MV-4-11 (cell line): Measurements from ENCODE around the gene SPEM1.
A peak's percentile ranks its signal among the peaks of the same experiment; 100 is the strongest.

Source experiments
- DNase-seq: peaks from one replicate; lab custom pipeline; 2025; lab: John Stamatoyannopoulos, UW

The SPEM1 gene, protein sequence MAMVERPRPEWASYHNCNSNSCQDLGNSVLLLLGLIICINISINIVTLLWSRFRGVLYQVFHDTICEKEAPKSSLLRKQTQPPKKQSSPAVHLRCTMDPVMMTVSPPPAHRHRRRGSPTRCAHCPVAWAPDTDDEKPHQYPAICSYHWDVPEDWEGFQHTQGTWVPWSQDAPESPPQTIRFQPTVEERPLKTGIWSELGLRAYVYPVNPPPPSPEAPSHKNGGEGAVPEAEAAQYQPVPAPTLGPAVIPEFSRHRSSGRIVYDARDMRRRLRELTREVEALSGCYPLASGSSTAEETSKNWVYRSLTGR

DNA sequence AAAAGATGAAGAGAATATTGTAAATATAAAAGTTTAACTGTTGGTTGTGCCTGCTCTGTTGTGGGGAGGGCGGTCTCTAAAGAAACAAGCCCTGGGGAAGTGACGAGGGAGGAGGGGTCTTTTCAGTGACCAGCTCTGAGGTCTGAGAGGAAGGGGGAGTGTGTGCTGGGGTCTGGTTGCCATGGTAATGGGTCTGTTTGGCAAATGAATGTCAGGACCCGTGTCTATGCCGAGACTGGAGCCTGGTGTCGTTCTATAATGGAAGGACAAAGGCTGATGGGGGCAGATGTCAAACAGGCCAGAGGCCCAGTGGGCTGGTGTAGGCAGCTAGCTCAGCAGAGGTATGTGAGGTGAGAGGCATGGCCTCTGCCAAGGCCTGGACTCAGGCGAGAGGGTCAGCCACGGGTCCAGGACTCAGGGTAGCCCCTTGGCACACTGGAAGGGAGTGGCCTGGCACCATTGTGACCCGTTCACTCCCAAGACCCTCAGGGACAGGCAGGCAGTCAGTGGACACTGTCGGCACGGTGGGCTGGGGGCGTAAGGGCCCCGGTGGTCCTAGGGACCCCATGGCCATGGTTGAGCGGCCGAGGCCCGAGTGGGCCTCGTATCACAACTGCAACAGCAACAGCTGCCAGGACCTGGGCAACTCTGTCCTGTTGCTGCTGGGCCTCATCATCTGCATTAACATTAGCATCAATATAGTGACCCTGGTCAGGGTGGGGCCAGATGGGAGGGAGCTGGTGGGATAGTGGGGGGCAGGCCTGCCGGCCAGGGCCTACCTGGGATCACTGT lies at the start of gene SPEM1:
Gene SPEM1, plus strand, starts transcription at position 506 of the 792 bp plus-strand sequence. Its CDS starts 61 bp downstream, at position 567.
- DNase-seq, result no peak

DNA sequence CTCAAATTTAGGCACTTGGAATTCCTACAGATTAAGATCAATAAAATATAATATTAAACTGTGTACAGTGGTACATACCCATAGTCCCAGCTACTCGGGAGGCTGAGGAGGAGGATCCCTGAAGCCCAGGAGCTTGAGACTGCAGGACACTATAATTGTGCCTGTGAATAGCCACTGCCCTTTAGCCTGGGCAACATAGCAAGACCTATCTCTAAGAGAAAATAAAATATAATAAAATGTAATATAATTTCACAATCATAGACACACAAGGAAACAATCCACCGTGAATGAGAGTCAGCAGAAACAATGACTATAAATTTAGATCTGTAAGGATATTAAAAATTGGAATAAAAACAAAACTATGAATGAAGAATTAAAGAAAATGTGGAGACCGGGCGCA lies 49.3 kb upstream of the SPEM1 start:
- DNase-seq, result no peak

DNA sequence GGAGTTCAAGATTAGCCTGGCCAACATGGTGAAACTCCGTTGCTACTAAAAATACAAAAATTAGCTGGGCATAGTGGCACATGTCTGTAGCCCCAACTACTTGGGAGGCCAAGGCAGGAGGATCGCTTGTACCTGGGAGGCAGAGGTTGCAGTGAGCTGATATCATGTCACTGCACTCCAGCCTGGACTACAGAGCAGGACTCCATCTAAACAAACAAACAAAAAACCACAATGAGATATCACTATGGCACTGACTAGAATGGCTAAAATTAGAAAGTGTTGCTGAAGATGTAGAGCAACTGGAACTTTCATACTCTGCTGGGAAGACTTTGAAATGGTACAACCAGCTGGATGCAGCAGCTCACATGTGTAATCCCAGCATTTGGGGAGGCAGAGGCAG lies 45.8 kb upstream of the SPEM1 start:
- DNase-seq, result no peak

DNA sequence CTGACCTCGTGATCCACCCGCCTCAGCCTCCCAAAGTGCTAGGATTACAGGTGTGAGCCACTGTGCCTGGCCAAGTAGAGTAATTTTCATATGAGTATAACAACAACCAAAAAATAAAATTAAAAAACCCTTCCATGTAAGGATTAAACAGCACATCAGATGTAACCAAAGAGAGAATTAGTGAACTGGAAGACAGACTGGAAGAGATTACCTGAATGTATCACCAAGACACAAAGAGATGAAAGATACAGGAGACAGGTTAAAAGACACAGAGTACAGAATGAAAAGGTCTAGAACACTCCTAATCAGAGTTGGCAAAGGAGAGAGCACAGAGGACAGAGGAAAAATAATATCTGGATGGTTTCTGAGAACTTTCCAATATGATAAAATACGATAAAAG lies 41.0 kb upstream of the SPEM1 start:
- no peak for DNase-seq

DNA sequence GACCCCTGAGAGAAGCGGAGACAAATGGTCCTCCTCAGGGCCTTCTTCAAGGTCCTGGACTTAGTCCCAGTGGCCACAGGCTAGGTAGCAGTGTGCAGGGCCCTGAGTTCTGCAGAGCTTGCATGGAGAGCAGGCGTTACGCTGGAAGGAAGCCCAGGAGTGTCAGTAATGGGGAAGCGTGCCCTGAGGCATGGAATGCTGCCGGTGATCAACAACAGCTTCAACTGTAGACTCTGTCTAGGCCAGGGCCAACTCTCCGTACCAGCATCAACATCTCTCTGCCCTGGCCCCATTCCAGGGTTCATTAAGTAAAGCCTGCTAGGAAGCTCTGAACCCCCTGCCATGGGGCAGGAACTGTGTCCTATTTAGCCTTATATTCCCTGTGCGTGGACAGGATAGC lies 39.8 kb upstream of the SPEM1 start:
- no peak for DNase-seq

DNA sequence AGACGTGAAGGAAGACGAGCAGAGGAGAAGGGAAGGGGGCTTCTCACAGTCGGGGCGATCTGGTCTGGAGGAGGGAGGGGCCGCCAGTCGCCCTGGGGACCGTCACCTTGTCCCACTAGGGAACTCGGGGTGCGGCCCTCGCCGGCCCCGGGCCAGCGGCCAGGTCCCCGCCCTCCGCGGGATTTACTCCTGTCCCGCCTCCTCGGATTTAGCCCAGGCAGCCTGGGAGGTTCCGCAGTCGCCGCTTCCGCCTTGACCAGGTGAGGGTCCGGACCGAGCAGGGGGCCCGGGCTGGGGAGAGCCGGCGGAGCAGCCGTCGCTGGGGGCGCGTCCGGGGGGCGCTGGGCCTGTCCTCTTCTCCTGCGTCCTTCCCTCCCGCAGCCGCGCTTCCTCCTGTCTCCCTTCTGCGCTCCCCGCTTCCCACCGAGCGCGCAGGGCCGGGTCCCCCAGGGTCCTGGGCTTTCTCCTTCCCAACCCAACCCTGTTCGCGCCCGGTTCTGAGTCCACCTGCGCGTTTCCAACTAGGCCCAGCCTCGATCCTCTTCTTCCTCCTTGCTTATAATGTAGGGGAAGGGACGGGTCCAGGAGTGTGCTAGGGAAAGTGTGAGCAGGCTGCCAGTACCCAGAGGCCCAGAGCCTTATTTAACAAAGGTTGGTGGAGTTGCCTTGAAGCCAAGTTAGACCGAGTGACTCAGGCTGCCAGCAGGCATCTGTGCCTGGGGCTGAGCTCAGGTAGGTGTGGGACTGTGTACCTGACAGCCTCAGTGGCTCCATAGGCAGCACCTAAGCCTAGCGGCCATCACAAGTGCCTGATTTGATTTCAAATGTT lies 39.1 kb upstream of the SPEM1 start, which contains the start of gene TNK1:
Gene TNK1, plus strand, starts transcription at position 235 of the 829 bp plus-strand sequence. CDS start 1,838 bp downstream, outside the sequence.
- DNase-seq, result no peak

DNA sequence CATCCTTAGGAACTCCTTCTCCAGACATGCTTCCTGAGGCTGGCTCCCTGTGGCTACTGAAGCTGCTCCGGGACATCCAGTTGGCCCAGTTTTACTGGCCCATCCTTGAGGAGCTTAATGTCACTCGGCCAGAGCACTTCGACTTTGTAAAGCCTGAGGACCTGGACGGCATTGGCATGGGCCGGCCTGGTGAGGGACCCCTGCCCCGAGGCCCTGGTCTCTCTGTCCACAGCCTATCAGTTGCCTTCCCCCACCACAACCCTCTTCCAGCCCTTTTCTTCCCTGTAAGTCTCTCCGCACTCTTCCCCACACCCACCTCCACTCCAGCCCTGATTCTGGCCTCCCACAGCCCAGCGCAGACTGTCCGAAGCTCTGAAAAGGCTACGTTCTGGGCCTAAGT lies 37.2 kb upstream of the SPEM1 start:
- no peak for DNase-seq

DNA sequence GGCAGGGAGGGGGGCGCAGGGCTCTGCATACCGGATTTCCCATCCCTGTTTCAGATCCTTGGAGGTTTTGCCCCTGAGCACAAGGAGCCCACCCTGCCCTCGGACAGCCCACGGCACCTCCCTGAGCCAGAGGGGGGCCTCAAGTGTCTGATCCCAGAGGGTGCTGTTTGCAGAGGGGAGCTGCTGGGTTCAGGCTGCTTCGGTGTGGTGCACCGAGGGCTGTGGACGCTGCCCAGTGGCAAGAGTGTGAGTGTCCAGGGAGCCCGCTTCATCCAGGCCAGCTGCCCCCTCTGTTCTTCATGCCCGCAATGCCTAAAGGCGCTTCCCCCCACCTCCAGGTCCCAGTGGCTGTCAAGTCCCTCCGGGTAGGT lies 36.8 kb upstream of the SPEM1 start:
- DNase-seq, result no peak

DNA sequence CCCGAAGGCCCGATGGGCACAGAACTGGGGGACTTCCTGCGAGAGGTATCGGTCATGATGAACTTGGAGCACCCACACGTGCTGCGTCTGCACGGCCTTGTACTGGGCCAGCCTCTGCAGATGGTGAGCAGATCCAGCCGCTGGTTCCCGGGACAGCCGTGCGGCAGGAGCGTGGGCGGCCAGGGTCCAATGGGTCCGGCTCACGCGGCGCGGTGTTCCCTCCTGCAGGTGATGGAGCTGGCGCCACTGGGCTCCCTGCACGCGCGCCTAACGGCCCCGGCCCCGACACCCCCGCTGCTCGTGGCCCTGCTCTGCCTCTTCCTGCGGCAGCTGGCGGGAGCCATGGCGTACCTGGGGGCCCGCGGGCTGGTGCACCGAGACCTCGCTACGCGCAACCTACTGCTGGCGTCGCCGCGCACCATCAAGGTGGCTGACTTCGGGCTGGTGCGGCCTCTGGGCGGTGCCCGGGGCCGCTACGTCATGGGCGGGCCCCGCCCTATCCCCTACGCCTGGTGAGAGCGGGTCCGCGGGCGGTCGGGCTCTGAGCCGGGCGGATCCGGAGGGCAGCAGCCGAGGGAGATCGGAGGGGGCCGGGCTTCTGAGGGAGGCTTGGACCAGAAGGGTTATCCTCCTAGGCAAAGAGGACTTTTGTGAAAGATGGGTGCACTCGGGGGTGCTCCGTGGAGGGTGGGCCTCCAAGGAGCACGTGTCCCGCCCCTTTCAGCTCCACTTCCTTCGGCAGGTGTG lies 36.2 kb upstream of the SPEM1 start:
- no peak for DNase-seq

DNA sequence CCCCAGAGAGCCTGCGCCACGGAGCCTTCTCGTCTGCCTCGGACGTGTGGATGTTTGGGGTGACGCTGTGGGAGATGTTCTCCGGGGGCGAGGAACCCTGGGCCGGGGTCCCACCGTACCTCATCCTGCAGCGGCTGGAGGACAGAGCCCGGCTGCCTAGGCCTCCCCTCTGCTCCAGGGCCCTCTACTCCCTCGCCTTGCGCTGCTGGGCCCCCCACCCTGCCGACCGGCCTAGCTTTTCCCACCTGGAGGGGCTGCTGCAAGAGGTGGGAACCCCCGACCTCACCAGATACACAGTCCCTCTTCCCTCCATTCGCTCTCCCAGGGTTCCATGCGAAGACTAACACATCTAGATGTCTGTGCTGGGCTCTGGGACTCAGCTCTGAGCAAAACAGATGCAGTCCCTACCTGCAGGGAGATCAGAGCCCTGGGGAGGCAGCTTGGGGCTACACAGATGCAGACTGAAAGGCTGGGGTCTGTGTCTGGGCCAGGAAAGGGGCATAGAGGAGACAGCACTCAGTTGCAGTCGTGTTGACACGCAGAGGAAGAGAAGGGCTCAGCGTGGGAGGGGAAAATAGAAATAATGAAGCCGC lies 35.5 kb upstream of the SPEM1 start:
- DNase-seq, result no peak

DNA sequence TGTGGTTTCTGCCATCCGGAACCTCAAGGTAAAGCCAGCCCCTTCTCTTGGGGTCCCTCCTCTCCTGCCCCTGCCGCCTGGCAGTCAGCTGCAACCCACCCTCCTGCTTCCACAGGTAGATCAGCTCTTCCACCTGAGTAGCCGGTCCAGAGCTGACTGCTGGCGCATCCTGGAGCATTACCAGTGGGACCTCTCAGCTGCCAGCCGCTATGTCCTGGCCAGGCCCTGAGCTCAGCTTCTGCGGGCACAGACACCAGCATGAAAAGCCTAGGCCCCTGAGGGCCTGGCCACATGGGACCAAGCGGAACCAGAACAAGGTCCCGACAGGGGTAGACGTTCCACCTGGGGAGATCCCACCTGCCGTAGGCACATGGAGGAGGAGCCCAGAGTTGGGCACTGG lies 31.3 kb upstream of the SPEM1 start:
- DNase-seq, result no peak

DNA sequence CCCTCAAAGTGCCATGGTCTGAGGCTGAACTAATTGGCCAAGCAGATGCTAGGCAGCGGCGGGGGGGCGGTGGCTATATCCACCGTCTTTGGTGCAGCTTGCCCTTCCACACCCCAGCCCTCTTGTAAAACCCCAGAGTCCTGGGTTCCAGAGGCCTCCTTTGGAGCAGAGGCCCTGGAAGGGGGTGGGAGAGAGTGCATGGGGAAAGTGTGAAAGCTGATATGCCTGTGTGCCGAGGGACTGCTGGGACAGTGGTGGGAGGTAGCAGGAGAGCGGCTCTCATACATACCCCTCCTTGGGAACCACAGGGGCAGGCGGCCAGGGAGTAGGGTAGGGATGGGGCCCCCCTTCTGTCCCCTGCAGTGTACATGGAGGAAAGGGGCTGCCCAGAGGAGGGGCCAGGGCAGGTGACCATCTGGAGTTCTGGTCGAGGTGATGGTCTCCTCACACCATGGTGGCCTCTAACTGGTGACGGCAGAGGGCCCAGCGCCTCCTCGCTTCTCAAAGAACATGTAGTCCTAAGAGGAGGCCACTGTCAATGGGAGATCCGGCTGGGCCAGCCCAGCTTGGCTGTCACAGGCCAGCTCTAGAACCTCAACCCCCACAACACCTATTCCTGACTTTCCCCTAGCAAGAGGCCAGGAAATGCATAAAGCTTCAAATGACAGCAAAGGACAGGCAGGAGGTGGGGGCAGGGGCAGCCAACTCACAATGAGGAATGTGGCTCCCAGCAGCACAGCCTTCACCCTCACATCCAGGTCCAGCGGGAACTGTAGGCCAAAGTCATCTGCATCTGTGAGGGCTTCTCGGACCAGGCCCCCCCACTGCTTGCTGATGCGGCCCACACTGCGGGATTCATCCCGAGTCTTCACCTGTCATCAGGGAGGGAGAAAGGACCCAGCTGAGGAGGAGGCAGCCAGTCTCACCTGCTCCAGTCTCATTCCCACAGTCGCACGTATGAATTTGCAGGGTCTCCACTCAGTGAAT lies 29.9 kb upstream of the SPEM1 start:
- DNase-seq, result no peak

DNA sequence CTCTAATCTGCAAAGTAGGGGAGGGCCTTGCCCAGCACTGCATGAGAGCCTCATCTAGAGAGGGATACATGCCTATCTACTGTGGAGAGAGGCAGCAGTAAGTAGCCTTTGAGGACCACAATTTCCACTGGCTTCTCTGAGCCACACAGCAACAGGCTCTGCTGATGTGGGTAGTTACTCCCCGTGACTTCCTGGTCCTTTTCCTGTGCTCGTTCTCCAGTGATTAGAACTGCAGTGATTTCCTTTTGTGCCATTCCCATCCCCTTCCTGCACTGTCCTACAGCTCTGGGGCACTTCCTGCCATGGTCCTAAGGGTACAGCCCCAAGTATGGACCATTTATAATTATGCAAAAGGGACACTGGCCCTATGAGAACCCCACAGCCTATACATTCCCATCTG lies 28.8 kb upstream of the SPEM1 start:
- no peak for DNase-seq

DNA sequence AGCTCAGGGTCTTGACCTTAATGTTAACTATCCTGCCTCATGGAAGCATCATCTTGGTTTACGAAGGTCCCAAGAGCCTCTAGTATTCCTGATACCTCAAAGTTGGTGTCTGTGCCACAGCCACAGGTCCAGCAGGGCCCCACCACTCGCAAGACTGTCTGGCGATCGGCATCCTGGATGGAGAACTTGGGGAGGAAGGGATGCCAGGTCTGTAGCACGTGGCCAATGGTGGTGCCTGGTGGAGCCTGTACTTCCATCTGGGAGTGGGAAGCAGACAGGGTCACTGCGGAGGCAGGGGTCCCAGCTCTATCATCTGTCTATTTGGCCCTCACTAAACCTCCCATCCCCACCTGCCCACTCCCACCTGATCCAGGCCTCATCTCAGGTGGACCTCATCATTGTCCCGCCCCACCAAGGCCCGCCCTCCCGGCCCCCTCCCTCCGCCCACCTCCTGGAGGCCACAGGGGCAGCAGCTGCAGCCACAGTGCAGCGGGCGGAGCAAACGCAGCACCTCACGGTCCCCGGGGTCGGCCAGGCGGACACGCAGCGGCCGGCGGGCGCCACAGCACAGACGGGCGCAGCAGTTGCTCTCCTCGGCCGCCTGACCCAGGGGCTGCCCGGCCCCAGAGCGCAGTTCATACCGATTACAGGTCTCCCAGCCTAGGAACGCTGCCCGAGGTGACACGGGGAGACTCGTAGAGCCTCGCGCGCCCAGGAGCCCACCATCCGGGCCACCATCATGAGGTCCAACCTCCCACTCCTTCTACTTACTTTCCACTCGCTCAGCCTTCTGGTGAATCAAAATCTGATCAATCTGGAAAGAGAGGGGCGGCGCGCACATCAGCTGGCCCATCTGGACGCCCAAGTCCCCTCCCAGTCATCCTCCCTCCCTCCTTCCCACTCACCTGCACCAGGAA lies 27.2 kb upstream of the SPEM1 start:
- DNase-seq, result no peak

DNA sequence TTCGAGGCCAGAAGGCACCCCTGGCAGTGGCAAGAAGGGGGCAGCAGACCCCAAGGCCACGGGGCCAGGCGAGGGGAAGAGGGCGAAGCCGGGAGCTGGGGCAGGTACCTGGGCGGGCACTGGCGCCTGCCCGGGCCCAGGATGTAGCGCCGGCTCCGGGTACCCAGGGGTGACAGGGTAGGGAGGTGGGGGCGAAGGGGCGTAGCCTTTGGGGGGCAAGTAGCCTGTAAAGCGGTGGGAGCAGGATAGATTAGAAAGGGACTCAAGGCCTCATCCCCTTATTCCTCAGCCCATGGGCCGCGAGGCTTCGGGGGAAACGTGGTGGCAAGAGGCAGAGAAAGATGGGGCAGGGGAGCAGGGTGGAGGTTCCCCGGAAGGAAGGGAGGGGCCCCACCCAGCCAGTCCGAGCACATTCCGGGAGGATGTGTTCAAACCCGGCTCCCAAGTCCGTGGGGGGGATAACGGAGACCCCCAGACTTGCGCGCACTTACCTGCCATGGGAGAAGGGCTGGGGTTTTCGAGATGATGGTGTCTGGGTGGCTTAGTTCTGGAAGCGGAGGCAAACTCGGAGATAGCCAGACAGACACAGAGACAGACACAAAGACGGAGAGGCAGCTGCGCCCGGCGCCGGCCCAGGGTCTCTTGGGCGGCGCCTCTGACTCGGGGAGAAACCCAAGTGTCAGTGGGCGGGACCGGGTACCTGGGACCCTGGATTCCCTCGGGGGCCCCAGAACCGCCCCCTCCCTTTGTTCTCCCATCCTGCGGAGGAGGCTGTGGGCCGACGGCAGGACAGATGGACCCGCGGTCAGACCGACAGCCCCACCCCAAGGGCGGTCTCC lies 26.3 kb upstream of the SPEM1 start:
- DNase-seq, result no peak

DNA sequence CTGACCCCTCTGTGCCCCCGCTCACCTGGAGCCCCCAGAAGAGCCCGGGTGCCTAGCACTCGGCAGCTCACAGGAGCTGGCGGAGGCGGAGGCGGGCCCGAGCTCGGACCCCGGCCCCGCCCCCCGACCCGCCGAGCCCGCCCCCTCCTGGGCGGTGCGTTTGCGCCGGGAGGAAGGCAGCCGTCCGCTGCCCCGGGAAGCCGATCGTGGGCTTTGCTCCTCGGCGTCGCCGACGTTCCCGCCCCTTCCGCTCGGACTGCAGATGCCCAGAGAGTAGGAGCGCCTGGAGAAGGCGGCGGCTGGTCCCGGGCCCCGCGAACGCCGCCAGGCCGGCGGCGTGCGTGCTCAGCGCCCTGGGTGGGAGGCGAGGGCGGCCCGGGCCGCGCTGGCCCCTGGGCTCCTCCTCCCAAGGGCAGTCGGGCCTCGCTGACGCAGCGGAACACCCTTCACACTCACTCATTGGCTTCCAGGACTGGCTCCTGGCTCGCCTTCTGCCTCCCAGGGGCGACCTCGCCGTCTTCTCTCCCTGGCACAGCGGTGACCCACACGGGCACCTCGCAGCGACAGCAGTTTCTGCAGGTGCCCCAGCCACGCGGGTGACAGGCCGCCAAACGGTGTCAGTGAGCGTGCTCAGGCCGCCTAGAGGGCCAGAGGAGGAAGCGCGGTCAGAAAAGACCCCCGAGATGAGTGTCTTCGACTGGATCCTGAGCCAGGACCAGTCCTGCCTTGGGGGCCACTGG lies 25.5 kb upstream of the SPEM1 start, which contains the start of gene PLSCR3:
Gene PLSCR3, minus strand, starts transcription at position 74 of the 740 bp plus-strand sequence. CDS start 415 bp downstream, outside the sequence.
- peak; percentile 69 for DNase-seq

DNA sequence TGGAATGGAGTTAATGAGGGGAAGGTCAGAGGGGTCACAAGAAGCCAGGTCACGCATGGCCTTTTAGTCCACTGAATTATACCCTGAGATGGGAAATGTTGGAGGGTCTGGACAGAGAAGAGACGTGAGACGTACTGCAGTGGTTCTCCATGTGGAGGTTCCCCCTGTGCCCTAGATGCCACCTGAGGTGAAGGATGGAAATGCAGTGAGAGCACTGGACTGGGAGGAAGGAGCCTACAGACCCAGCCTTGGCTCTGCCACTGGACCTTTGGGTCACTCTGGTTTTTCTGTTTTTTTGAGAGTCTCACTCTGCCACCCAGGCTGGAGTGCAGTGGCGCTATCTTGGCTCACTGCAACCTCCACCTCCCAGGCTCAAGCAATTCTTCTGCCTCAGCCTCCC lies 24.0 kb upstream of the SPEM1 start:
- DNase-seq, result no peak
